Renal pelvis (tissue), 4 donors: ENCODE measurements around the gene INMT. TPM values are rescaled to one million over a fixed set of nuclear protein-coding genes. Genes with fewer than 3 reads are reported as not detected.

Source experiments
- DNase-seq: peaks from one replicate; pipeline ENCODE4 v3.0.0-alpha.2; 2013
- polyA plus RNA-seq, 3 donors: library from polyadenylated mRNA; unstranded; fragments of 120-200 nt; gene quantifications; one replicate each; pipeline ENCODE4 v1.2.1, GENCODE V29; 2013; ENCODE audit not compliant: insufficient read length in 3 of 3

INMT gene
- polyA plus RNA-seq, 3 donors = 1.1 to 1.5 (median 1.3) TPM

- DNase-seq = no peak
Measured at GRCh38 chr7:30750683-30751650, 968 bp upstream of the INMT start.

GRCh38 chr7:30752484-30752883, 549 bp downstream of the INMT start:
- DNase-seq = no peak

- no peak for DNase-seq
Measured at GRCh38 chr7:30752979-30753378, 1.0 kb downstream of the INMT start.

- DNase-seq = no peak
Measured at GRCh38 chr7:30754315-30754877, 2.5 kb downstream of the INMT start.

- no peak for DNase-seq
Measured at GRCh38 chr7:30755384-30756154, 3.6 kb downstream of the INMT start.

- no peak for DNase-seq
Measured at GRCh38 chr7:30757342-30757692, 5.4 kb downstream of the INMT start.

GRCh38 chr7:30760514-30761213, 8.7 kb downstream of the INMT start:
- DNase-seq = no peak

- DNase-seq = no peak
Measured at GRCh38 chr7:30761214-30762156, 9.6 kb downstream of the INMT start.

- no peak for DNase-seq
Measured at GRCh38 chr7:30764030-30764975, 12.4 kb downstream of the INMT start.

GRCh38 chr7:30765408-30765807, 13.5 kb downstream of the INMT start:
- no peak for DNase-seq

GRCh38 chr7:30770845-30771173, 18.9 kb downstream of the INMT start:
- DNase-seq = no peak

- peak; percentile 86 for DNase-seq
Measured at GRCh38 chr7:30771174-30771879, 19.4 kb downstream of the INMT start, which contains the start of gene MINDY4. Gene MINDY4, plus strand, starts transcription at chr7:30771417. Its CDS starts 77 bp downstream, at chr7:30771494.

GRCh38 chr7:30771880-30772425, 20.0 kb downstream of the INMT start:
- no peak for DNase-seq

- no peak for DNase-seq
Measured at GRCh38 chr7:30772984-30773383, 21.0 kb downstream of the INMT start.

GRCh38 chr7:30775992-30776391, 24.1 kb downstream of the INMT start:
- no peak for DNase-seq

GRCh38 chr7:30776971-30777370, 25.0 kb downstream of the INMT start:
- DNase-seq = no peak

- no peak for DNase-seq
Measured at GRCh38 chr7:30778255-30779025, 26.5 kb downstream of the INMT start.

- DNase-seq = no peak
Measured at GRCh38 chr7:30779574-30779973, 27.6 kb downstream of the INMT start.
